PFSK-1 (cell line): ENCODE results near the gene PPIA. TPM values are rescaled to one million over a fixed set of nuclear protein-coding genes. Genes with fewer than 3 reads are reported as not detected.

Experiments used
- FOXP2 ChIP-seq: optimal IDR thresholded peaks from 2 replicates; pipeline ENCODE3; 2011; ENCODE audit warnings: borderline replicate concordance, control low read depth, inconsistent platforms; ENCODE audit not compliant: insufficient read depth; ENCODE audit errors: extremely low read length, extremely low read depth
- POLR2AphosphoS5 ChIP-seq: IDR thresholded peaks from 2 replicates; pipeline ENCODE4 v1.6.1; 2012; ENCODE audit warnings: low read depth, mild to moderate bottlenecking, control low read depth, low read length, moderate library complexity
- REST ChIP-seq, 2 experiments: IDR thresholded peaks; 2 replicates each; pipeline versions ENCODE4 v1.6.1 to v1.8.0; 2011 to 2012; ENCODE audit warnings: low read depth in 2 of 2, low read length in 2 of 2, control low read depth in 1 of 2, inconsistent platforms in 1 of 2, mild to moderate bottlenecking in 1 of 2, moderate library complexity in 1 of 2; ENCODE audit not compliant: insufficient read depth in 1 of 2
- SIN3A ChIP-seq: IDR thresholded peaks from 2 replicates; pipeline ENCODE4 v1.6.1; 2012; ENCODE audit warnings: mild to moderate bottlenecking, low read length, moderate library complexity, borderline replicate concordance; ENCODE audit not compliant: insufficient read depth
- TAF1 ChIP-seq: IDR thresholded peaks from 2 replicates; pipeline ENCODE4 v1.6.1; 2012; ENCODE audit warnings: low read length, control low read depth, borderline replicate concordance; ENCODE audit not compliant: insufficient read depth
- polyA plus RNA-seq: library from polyadenylated mRNA; unstranded; fragments of >200 nt; gene quantifications from one replicate; pipeline ENCODE4 v1.2.1, GENCODE V29; 2012; ENCODE audit warnings: low read depth, missing spikeins; ENCODE audit not compliant: insufficient read length

The PPIA gene
- polyA plus RNA-seq = 1,190 TPM

GRCh38 chr7:44796504-44797328, at the start of gene PPIA:
Gene PPIA, plus strand, starts transcription at chr7:44796681. Its CDS starts 44 bp downstream, at chr7:44796725.
- TF ChIP-seq TAF1 (peak; percentile 86), FOXP2 (peak; percentile 69), POLR2AphosphoS5 (peak; percentile 79), SIN3A (no peak), REST (IDR thresholded peaks at IDR 0.05; ENCODE audit: insufficient read depth in 1 of 2, low read depth in 2 of 2, low read length in 2 of 2) (0 out of 4 replicates have a peak, but pooled peaks of 1 of the 2 experiments have one; percentile 5)

GRCh38 chr7:44748045-44748947, 48.2 kb upstream of the PPIA start, which contains the start of gene ZMIZ2:
Gene ZMIZ2, plus strand, starts transcription at chr7:44748847. Its CDS starts 7,403 bp downstream, at chr7:44756250.
- peak; percentile 70; the same call in 1 of the 2 replicates for TF ChIP-seq POLR2AphosphoS5
- no peak for TF ChIP-seq REST (IDR thresholded peaks at IDR 0.05; ENCODE audit: insufficient read depth in 1 of 2, low read depth in 2 of 2, low read length in 2 of 2)
- no peak for TF ChIP-seq SIN3A
- peak; percentile 84 for TF ChIP-seq FOXP2
- TF ChIP-seq TAF1 = no peak

GRCh38 chr7:44748948-44749731, 47.3 kb upstream of the PPIA start:
- TF ChIP-seq REST (IDR thresholded peaks at IDR 0.05; ENCODE audit: insufficient read depth in 1 of 2, low read depth in 2 of 2, low read length in 2 of 2) = no peak

- no peak for TF ChIP-seq FOXP2
- no peak for TF ChIP-seq POLR2AphosphoS5
- no peak for TF ChIP-seq TAF1
- no peak for TF ChIP-seq SIN3A
- TF ChIP-seq REST (IDR thresholded peaks at IDR 0.05; ENCODE audit: insufficient read depth in 1 of 2, low read depth in 2 of 2, low read length in 2 of 2) = no peak
Measured at GRCh38 chr7:44749992-44750391, 46.5 kb upstream of the PPIA start.
